Right atrium auricular region (tissue), 2 donors: ENCODE measurements around the gene RBM6. TPM values are rescaled to one million over a fixed set of nuclear protein-coding genes. Genes with fewer than 3 reads are reported as not detected.

Source experiments
- DNase-seq: peaks from one replicate; pipeline ENCODE4 v3.0.0-alpha.2; 2019; ENCODE audit warnings: low spot score
- H3K27ac ChIP-seq, 2 donors: fragments of 200-600 bp; sonication (generic); 1 replicate in 1 of 2; 2 replicates in 1 of 2; pipeline ENCODE4 v1.5.1; 2016 to 2019
- H3K27me3 ChIP-seq, 2 donors: fragments of 200-600 bp; sonication (generic); one replicate each; pipeline versions ENCODE4 v1.5.1 to v1.6.0; 2017 to 2019
- H3K36me3 ChIP-seq: fragments of 200-600 bp; sonication (generic); one replicate; pipeline ENCODE4 v1.5.1; 2016
- H3K4me1 ChIP-seq, 2 donors: fragments of 200-600 bp; sonication (generic); one replicate each; pipeline versions ENCODE4 v1.5.1 to v1.6.0; 2017 to 2019
- H3K4me3 ChIP-seq, 2 donors: fragments of 200-600 bp; sonication (generic); 1 replicate in 1 of 2; 2 replicates in 1 of 2; pipeline ENCODE4 v1.5.1; 2017 to 2019; ENCODE audit warnings: mild to moderate bottlenecking in 1 of 2, moderate library complexity in 1 of 2
- H3K9me3 ChIP-seq, 2 donors: fragments of 200-600 bp; sonication (generic); one replicate each; pipeline ENCODE4 v1.5.1; 2019
- CTCF ChIP-seq, 2 donors: fragments of 200-600 bp; sonication (generic); IDR thresholded peaks; one replicate each; pipeline ENCODE4 v1.5.1; 2019; ENCODE audit warnings: antibody characterized with exemption in 2 of 2
- total RNA-seq, 2 donors: library from RNA; depleted of rRNA; stranded (reverse); fragments of >200 nt; gene quantifications; one replicate each; pipeline ENCODE4 v1.1.0, GENCODE V29; 2016

RBM6 gene
- total RNA-seq, 2 donors from 2014 or later: 34.6 to 38.0 TPM

- H3K4me1 ChIP-seq: no peaks in the 10 kb centered on the region
- no peak overlapping the region for H3K4me3 ChIP-seq
- H3K27ac ChIP-seq: no peak overlapping the region
- H3K9me3 ChIP-seq: no peaks in the 10 kb centered on the region
- no peaks in the 10 kb centered on the region for H3K27me3 ChIP-seq
- H3K36me3 ChIP-seq: peaks cover 13% of the 10 kb centered on the region
- no peak for TF ChIP-seq CTCF (IDR thresholded peaks at IDR 0.05)
- DNase-seq: no peak
Observed at GRCh38 chr3:50001511-50001910, 61.6 kb downstream of the RBM6 start.

GRCh38 chr3:50003216-50003615 is 63.3 kb downstream of the RBM6 start:
- H3K27ac ChIP-seq: no peak overlapping the region
- no peaks in the 10 kb centered on the region for H3K27me3 ChIP-seq
- TF ChIP-seq CTCF (IDR thresholded peaks at IDR 0.05): no peak
- no peak for DNase-seq
- H3K9me3 ChIP-seq: no peaks in the 10 kb centered on the region
- no peak overlapping the region for H3K4me3 ChIP-seq
- H3K4me1 ChIP-seq: no peaks in the 10 kb centered on the region
- H3K36me3 ChIP-seq: peaks cover 13% of the 10 kb centered on the region

- Histone ChIP-seq H3K4me1 (no peaks in the 10 kb centered on the region), H3K27ac (no peak overlapping the region), H3K27me3 (no peaks in the 10 kb centered on the region), H3K36me3 (peaks cover 17% of the 10 kb centered on the region), H3K4me3 (no peak overlapping the region), H3K9me3 (no peaks in the 10 kb centered on the region)
- no peak for TF ChIP-seq CTCF (IDR thresholded peaks at IDR 0.05)
- no peak for DNase-seq
Observed at GRCh38 chr3:50003824-50004223, 63.9 kb downstream of the RBM6 start.

GRCh38 chr3:50008931-50009330 is 69.0 kb downstream of the RBM6 start:
- Histone ChIP-seq H3K27ac (no peak overlapping the region), H3K36me3 (peaks cover 22% of the 10 kb centered on the region), H3K27me3 (no peaks in the 10 kb centered on the region), H3K9me3 (no peaks in the 10 kb centered on the region), H3K4me3 (no peak overlapping the region), H3K4me1 (no peaks in the 10 kb centered on the region)
- no peak for DNase-seq
- no peak for TF ChIP-seq CTCF (IDR thresholded peaks at IDR 0.05)

GRCh38 chr3:50010959-50011358 is 71.0 kb downstream of the RBM6 start:
- H3K9me3 ChIP-seq: no peaks in the 10 kb centered on the region
- peaks cover 19% of the 10 kb centered on the region for H3K36me3 ChIP-seq
- no peak for TF ChIP-seq CTCF (IDR thresholded peaks at IDR 0.05)

GRCh38 chr3:50015918-50016317 is 76.0 kb downstream of the RBM6 start:
- H3K4me1 ChIP-seq: no peaks in the 10 kb centered on the region
- no peak overlapping the region for H3K4me3 ChIP-seq
- peaks cover 12% of the 10 kb centered on the region for H3K36me3 ChIP-seq
- H3K9me3 ChIP-seq: no peaks in the 10 kb centered on the region
- TF ChIP-seq CTCF (IDR thresholded peaks at IDR 0.05): no peak
- DNase-seq: no peak
- H3K27ac ChIP-seq: no peak overlapping the region
- H3K27me3 ChIP-seq: no peaks in the 10 kb centered on the region

More at GRCh38 chr3:50010959-50011358, 71.0 kb downstream of the RBM6 start:
- no peak for DNase-seq
- no peaks in the 10 kb centered on the region for H3K4me1 ChIP-seq
- H3K27me3 ChIP-seq: no peaks in the 10 kb centered on the region
- H3K4me3 ChIP-seq: no peak overlapping the region
- no peak overlapping the region for H3K27ac ChIP-seq
